K562 (cell line): ENCODE results near the gene CUEDC2.

Experiments used
- CAMTA2 ChIP-seq: fragments of 250-450 bp; sonication (Bioruptor Pico); conservative IDR thresholded peaks from 2 replicates; pipeline ENCODE4 v1.5.1; 2022
- CREM ChIP-seq: IDR thresholded peaks from 2 replicates; pipeline ENCODE4 v1.6.1; 2014; ENCODE audit warnings: antibody characterized with exemption, low read depth
- CTCF ChIP-seq, 3 experiments: IDR thresholded peaks in 2 of 3; conservative IDR thresholded peaks in 1 of 3; 2 replicates each; pipeline ENCODE4 v1.5.1; 2011 to 2012; ENCODE audit warnings: low read length in 3 of 3, mild to moderate bottlenecking in 3 of 3, control low read depth in 2 of 3, improper control_type of control experiment in 1 of 3, inconsistent platforms in 1 of 3, low read depth in 1 of 3, mixed read lengths in 1 of 3, moderate library complexity in 1 of 3; ENCODE audit not compliant: insufficient read depth in 2 of 3
- ELK1 ChIP-seq: sonication (generic); formaldehyde crosslinking; IDR thresholded peaks from 2 replicates; pipeline ENCODE4 v1.8.1; 2022; ENCODE audit warnings: missing genetic modification reagents
- EZH2 ChIP-seq: IDR thresholded peaks from 2 replicates; pipeline ENCODE4 v1.6.1; 2012; ENCODE audit warnings: low read depth, mild to moderate bottlenecking, inconsistent platforms, low read length, borderline replicate concordance
- NBN ChIP-seq: fragments of 450-650 bp; IDR thresholded peaks from 2 replicates; pipeline ENCODE4 v1.6.1; 2016; ENCODE audit warnings: low read depth, mild to moderate bottlenecking
- POLR2A ChIP-seq: fragments of 450-650 bp; conservative IDR thresholded peaks from 2 replicates; pipeline ENCODE4 v1.6.1; 2016
- TEAD2 ChIP-seq: fragments of 450-650 bp; IDR thresholded peaks from 2 replicates; pipeline ENCODE4 v1.6.1; 2016; ENCODE audit warnings: missing genetic modification characterization, control low read depth, missing compliant biosample characterization
- ZNF639 ChIP-seq, 2 experiments: fragments of 200-800 bp in 1 of 2; sonication (Bioruptor generic) in 1 of 2; sonication (generic) in 1 of 2; formaldehyde crosslinking in 1 of 2; IDR thresholded peaks in 1 of 2; conservative IDR thresholded peaks in 1 of 2; 2 replicates each; pipeline versions ENCODE4 v1.5.0 to v1.6.1; 2016 to 2020; ENCODE audit warnings: missing compliant biosample characterization in 1 of 2, missing genetic modification characterization in 1 of 2, missing genetic modification reagents in 1 of 2

GRCh38 chr10:102394801-102395399 is 37.5 kb downstream of the CUEDC2 start:
- TF ChIP-seq NBN (no peak), CAMTA2 (CRISPR knock-in tag) (no peak), EZH2 (no peak), ELK1 (no peak), CREM (no peak), TEAD2 (tag) (no peak), POLR2A (no peak), ZNF639 (CRISPR knock-in tag; conservative IDR thresholded peaks at IDR 0.05 in 1 of 2, IDR thresholded peaks at IDR 0.05 in 1 of 2) (no peak), CTCF (IDR thresholded peaks at IDR 0.05 in 2 of 3, conservative IDR thresholded peaks at IDR 0.05 in 1 of 3; ENCODE audit: insufficient read depth in 2 of 3, low read depth in 1 of 3, low read length in 3 of 3) (no peak)
